HPDE6-E6E7 (cell line): ENCODE measurements around the gene WWTR1.

ENCODE experiments used
- DNase-seq: peaks from one replicate; pipeline ENCODE4 v3.0.0; 2011; ENCODE audit warnings: missing footprints; ENCODE audit errors: extremely low spot score

The WWTR1 gene

DNA sequence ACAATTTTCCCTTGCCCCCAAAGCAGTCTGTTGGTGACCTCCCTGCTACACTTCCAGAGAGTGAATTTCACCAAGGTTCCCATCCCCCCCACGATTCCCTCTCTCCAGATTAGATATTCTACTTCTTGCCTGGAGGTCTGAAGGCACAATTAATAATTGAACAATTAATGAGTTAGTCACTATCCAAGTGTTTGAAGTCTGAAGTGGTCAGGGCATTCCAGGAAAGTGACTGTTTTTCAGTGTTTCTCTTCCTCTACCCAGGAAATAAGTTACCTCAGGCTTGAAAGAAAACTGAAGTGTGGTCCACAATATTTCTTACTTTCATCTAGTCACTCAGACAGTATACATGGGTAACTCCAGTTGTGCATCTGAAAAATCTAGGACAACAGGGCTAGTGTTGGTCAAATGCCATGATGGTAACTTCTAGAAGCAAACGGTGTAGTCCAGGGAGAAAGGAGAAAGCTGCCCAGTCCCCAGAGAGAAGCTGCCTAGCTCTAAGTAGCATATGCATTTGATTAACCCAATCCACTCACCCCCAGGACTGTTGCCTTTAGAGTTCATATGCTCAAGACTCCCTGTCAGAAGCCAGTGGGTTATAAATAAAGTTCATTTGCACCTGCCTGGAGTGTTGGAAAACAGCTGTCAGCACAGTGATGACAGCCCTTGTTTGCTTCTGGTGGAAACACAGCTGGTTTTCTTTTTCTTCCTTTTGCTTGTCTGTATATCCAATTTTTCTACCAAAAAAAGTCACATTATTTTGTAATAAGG is 185.6 kb downstream of the WWTR1 start:
- no peak for DNase-seq

GRCh38 chr3:149470381-149470780 is 187.4 kb downstream of the WWTR1 start:
- no peak for DNase-seq

GRCh38 chr3:149468504-149469212 is 189.2 kb downstream of the WWTR1 start:
- no peak for DNase-seq
